ENCODE measurements around the gene IFFO2. TPM values are rescaled to one million over a fixed set of nuclear protein-coding genes. Genes with fewer than 3 reads are reported as not detected.
A peak's percentile ranks its signal among the peaks of the same experiment; 100 is the strongest.

IFFO2 gene
- total and polyA plus RNA-seq, 2 of the 13 experiments (the other 11 are each of a cell fraction or from before 2014, with no cell fraction given) = 7.3 to 16.7 TPM

GRCh38 chr1:18902523-18903290, 53.8 kb downstream of the IFFO2 start, which contains the start of gene ALDH4A1 (continued):
- TF ChIP-seq, protein P1, sequence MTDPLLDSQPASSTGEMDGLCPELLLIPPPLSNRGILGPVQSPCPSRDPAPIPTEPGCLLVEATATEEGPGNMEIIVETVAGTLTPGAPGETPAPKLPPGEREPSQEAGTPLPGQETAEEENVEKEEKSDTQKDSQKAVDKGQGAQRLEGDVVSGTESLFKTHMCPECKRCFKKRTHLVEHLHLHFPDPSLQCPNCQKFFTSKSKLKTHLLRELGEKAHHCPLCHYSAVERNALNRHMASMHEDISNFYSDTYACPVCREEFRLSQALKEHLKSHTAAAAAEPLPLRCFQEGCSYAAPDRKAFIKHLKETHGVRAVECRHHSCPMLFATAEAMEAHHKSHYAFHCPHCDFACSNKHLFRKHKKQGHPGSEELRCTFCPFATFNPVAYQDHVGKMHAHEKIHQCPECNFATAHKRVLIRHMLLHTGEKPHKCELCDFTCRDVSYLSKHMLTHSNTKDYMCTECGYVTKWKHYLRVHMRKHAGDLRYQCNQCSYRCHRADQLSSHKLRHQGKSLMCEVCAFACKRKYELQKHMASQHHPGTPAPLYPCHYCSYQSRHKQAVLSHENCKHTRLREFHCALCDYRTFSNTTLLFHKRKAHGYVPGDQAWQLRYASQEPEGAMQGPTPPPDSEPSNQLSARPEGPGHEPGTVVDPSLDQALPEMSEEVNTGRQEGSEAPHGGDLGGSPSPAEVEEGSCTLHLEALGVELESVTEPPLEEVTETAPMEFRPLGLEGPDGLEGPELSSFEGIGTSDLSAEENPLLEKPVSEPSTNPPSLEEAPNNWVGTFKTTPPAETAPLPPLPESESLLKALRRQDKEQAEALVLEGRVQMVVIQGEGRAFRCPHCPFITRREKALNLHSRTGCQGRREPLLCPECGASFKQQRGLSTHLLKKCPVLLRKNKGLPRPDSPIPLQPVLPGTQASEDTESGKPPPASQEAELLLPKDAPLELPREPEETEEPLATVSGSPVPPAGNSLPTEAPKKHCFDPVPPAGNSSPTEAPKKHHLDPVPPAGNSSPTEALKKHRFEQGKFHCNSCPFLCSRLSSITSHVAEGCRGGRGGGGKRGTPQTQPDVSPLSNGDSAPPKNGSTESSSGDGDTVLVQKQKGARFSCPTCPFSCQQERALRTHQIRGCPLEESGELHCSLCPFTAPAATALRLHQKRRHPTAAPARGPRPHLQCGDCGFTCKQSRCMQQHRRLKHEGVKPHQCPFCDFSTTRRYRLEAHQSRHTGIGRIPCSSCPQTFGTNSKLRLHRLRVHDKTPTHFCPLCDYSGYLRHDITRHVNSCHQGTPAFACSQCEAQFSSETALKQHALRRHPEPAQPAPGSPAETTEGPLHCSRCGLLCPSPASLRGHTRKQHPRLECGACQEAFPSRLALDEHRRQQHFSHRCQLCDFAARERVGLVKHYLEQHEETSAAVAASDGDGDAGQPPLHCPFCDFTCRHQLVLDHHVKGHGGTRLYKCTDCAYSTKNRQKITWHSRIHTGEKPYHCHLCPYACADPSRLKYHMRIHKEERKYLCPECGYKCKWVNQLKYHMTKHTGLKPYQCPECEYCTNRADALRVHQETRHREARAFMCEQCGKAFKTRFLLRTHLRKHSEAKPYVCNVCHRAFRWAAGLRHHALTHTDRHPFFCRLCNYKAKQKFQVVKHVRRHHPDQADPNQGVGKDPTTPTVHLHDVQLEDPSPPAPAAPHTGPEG (CRISPR knock-in tag; IDR thresholded peaks at IDR 0.05) = no peak
- TF ChIP-seq ZFYVE20 (CRISPR knock-in tag; IDR thresholded peaks at IDR 0.05; ENCODE audit: borderline replicate concordance, low read depth) (no peak), RAD51 (IDR thresholded peaks at IDR 0.05; ENCODE audit: borderline replicate concordance) (peak; percentile 73), E2F5 (CRISPR knock-in tag; conservative IDR thresholded peaks at IDR 0.05) (peak; percentile 25; the same call in 1 of the 2 replicates), PPARG (CRISPR knock-in tag; conservative IDR thresholded peaks at IDR 0.05) (no peak), RBM39 (IDR thresholded peaks at IDR 0.05; ENCODE audit: low read depth, low read length, poor library complexity, severe bottlenecking) (peak; percentile 75), ARNTL (CRISPR knock-in tag; IDR thresholded peaks at IDR 0.05) (peak; percentile 84), ZBTB38 (CRISPR knock-in tag; IDR thresholded peaks at IDR 0.05) (peak; percentile 14; the same call in 1 of the 2 replicates), ZHX2 (IDR thresholded peaks at IDR 0.05; ENCODE audit: low read depth) (no peak), ZHX2 (CRISPR knock-in tag; IDR thresholded peaks at IDR 0.05; ENCODE audit: borderline replicate concordance) (no peak), ZNF550 (CRISPR knock-in tag; IDR thresholded peaks at IDR 0.05; ENCODE audit: borderline replicate concordance) (0 out of 2 replicates have a peak, but pooled peaks have one; percentile 59), ZNF781 (CRISPR knock-in tag; IDR thresholded peaks at IDR 0.05; ENCODE audit: borderline replicate concordance, not compliant biosample characterization) (peak; percentile 75)
- TF ChIP-seq, protein P2, sequence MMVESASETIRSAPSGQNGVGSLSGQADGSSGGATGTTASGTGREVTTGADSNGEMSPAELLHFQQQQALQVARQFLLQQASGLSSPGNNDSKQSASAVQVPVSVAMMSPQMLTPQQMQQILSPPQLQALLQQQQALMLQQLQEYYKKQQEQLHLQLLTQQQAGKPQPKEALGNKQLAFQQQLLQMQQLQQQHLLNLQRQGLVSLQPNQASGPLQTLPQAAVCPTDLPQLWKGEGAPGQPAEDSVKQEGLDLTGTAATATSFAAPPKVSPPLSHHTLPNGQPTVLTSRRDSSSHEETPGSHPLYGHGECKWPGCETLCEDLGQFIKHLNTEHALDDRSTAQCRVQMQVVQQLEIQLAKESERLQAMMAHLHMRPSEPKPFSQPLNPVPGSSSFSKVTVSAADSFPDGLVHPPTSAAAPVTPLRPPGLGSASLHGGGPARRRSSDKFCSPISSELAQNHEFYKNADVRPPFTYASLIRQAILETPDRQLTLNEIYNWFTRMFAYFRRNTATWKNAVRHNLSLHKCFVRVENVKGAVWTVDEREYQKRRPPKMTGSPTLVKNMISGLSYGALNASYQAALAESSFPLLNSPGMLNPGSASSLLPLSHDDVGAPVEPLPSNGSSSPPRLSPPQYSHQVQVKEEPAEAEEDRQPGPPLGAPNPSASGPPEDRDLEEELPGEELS (CRISPR knock-in tag; IDR thresholded peaks at IDR 0.05) = no peak; the same call in 1 of the 2 replicates
